DOHH2 (cell line): ENCODE measurements around the gene NRN1.

Experiments used
- H3F3A ChIP-seq: fragments of 200-600 bp; sonication (generic), shearing (Covaris generic); 2 replicates; pipeline ENCODE4 v1.6.0; 2016; ENCODE audit warnings: antibody characterized with exemption, mild to moderate bottlenecking; ENCODE audit not compliant: control insufficient read depth, insufficient read depth
- H3K27ac ChIP-seq: fragments of 200-600 bp; sonication (generic); 2 replicates; pipeline ENCODE4 v1.5.1; 2014; ENCODE audit warnings: low read depth, mild to moderate bottlenecking, low read length, moderate library complexity
- H3K27me3 ChIP-seq: fragments of 200-600 bp; sonication (generic); 2 replicates; pipeline ENCODE4 v1.6.1; 2014; ENCODE audit warnings: mild to moderate bottlenecking, low read length, mixed read lengths; ENCODE audit not compliant: control insufficient read depth
- H3K36me3 ChIP-seq: fragments of 200-600 bp; sonication (generic); 2 replicates; pipeline ENCODE4 v1.6.1; 2014; ENCODE audit warnings: mild to moderate bottlenecking, low read length, moderate library complexity, mixed read lengths; ENCODE audit not compliant: control insufficient read depth
- H3K4me1 ChIP-seq: fragments of 200-600 bp; sonication (generic); 2 replicates; pipeline ENCODE4 v1.6.1; 2014; ENCODE audit warnings: mild to moderate bottlenecking, low read length, mixed read lengths; ENCODE audit not compliant: control insufficient read depth
- H3K4me2 ChIP-seq: fragments of 200-600 bp; sonication (generic); 2 replicates; pipeline ENCODE4 v1.6.0; 2014; ENCODE audit warnings: mild to moderate bottlenecking, low read length, moderate library complexity
- H3K4me3 ChIP-seq: fragments of 200-600 bp; sonication (generic); 2 replicates; pipeline ENCODE4 v1.5.1; 2014; ENCODE audit warnings: mild to moderate bottlenecking, low read length, mixed read lengths
- H3K79me2 ChIP-seq: fragments of 200-600 bp; sonication (generic); 2 replicates; pipeline ENCODE4 v1.6.1; 2014; ENCODE audit warnings: mild to moderate bottlenecking, low read length, mixed read lengths; ENCODE audit not compliant: control insufficient read depth
- H3K9me2 ChIP-seq: fragments of 200-600 bp; sonication (generic); replicated peaks from 2 replicates; pipeline ENCODE4 v1.6.1; 2014; ENCODE audit warnings: mild to moderate bottlenecking, low read length, mixed read lengths; ENCODE audit not compliant: control insufficient read depth
- H3K9me3 ChIP-seq: fragments of 200-600 bp; sonication (generic); 2 replicates; pipeline ENCODE4 v1.6.1; 2014; ENCODE audit warnings: antibody characterized with exemption, low read length, mixed read lengths; ENCODE audit not compliant: control insufficient read depth, insufficient read depth
- H4K20me1 ChIP-seq: fragments of 200-600 bp; sonication (generic); 2 replicates; pipeline ENCODE4 v1.6.0; 2014; ENCODE audit warnings: low read depth, mild to moderate bottlenecking, antibody characterized with exemption, low read length, moderate library complexity; ENCODE audit not compliant: control insufficient read depth, insufficient read depth
- CTCF ChIP-seq: fragments of 200-600 bp; sonication (generic); IDR thresholded peaks from one replicate; pipeline ENCODE4 v1.5.1; 2014; ENCODE audit warnings: antibody characterized with exemption, mild to moderate bottlenecking, low read depth, low read length; ENCODE audit not compliant: poor library complexity, severe bottlenecking
- EZH2phosphoT487 ChIP-seq: fragments of 200-600 bp; sonication (generic); IDR thresholded peaks from 2 replicates; pipeline ENCODE4 v1.6.1; 2017; ENCODE audit warnings: borderline replicate concordance, mild to moderate bottlenecking, antibody characterized with exemption, low read length, moderate library complexity, mixed read lengths

NRN1 gene

GRCh38 chr6:6006428-6007365 is at the start of gene NRN1:
Gene NRN1 (minus strand): TSS chr6:6006925. CDS start chr6:6006749, 176 bp downstream.
- Histone ChIP-seq H3K4me3 (peak within 1 kb of the TSS; percentile 66), H4K20me1 (no peaks in the 10 kb centered on the region), H3K79me2 (no peaks in the 10 kb centered on the region; the same call in 1 of the 2 replicates), H3K4me2 (peak within 1 kb of the TSS; percentile 67), H3K27ac (peak within 1 kb of the TSS; percentile 61), H3K27me3 (peaks cover 31% of the 10 kb centered on the region), H3F3A (peaks cover 9% of the 10 kb centered on the region; the same call in 1 of the 2 replicates), H3K4me1 (peaks cover 20% of the 10 kb centered on the region), H3K36me3 (no peaks in the 10 kb centered on the region), H3K9me2 (no peaks in the 10 kb centered on the region), H3K9me3 (no peaks in the 10 kb centered on the region)
- no peak for TF ChIP-seq EZH2phosphoT487
- no peak for TF ChIP-seq CTCF

GRCh38 chr6:6052216-6052615 is 45.5 kb upstream of the NRN1 start:
- Histone ChIP-seq H3K9me2 (no peaks in the 10 kb centered on the region), H3K79me2 (no peaks in the 10 kb centered on the region), H4K20me1 (no peaks in the 10 kb centered on the region), H3K4me1 (no peaks in the 10 kb centered on the region), H3F3A (no peaks in the 10 kb centered on the region), H3K4me3 (no peak overlapping the region), H3K4me2 (no peak overlapping the region), H3K27ac (no peak overlapping the region), H3K27me3 (peaks cover 18% of the 10 kb centered on the region), H3K36me3 (no peaks in the 10 kb centered on the region), H3K9me3 (no peaks in the 10 kb centered on the region)
- TF ChIP-seq CTCF (no peak), EZH2phosphoT487 (no peak)

- no peaks in the 10 kb centered on the region for H3K36me3 ChIP-seq
- TF ChIP-seq CTCF (no peak), EZH2phosphoT487 (no peak)
- peaks cover 10% of the 10 kb centered on the region for H3K27me3 ChIP-seq
- no peak overlapping the region for H3K4me3 ChIP-seq
- H3K4me1 ChIP-seq = no peaks in the 10 kb centered on the region
- no peaks in the 10 kb centered on the region for H3K79me2 ChIP-seq
- no peaks in the 10 kb centered on the region for H3K9me2 ChIP-seq
- no peaks in the 10 kb centered on the region for H3F3A ChIP-seq
- no peak overlapping the region for H3K4me2 ChIP-seq
- no peaks in the 10 kb centered on the region for H4K20me1 ChIP-seq
- H3K9me3 ChIP-seq = no peaks in the 10 kb centered on the region
- H3K27ac ChIP-seq = no peak overlapping the region
Measured at GRCh38 chr6:6046716-6047115, 40.0 kb upstream of the NRN1 start.
